HEK293 (cell line): Measurements from ENCODE around the gene FRY.

Source experiments
- BCL6B ChIP-seq: fragments of 450-650 bp; formaldehyde crosslinking; IDR thresholded peaks from 2 replicates; pipeline ENCODE4 v1.5.1; 2017; ENCODE audit warnings: missing biosample characterization, missing genetic modification characterization
- FEZF1 ChIP-seq: fragments of 450-650 bp; formaldehyde crosslinking; IDR thresholded peaks from 2 replicates; pipeline ENCODE4 v1.5.1; 2016; ENCODE audit warnings: missing biosample characterization, missing genetic modification characterization
- HOXD13 ChIP-seq: sonication (generic); formaldehyde crosslinking; IDR thresholded peaks from 2 replicates; pipeline ENCODE4 v1.8.0; 2022; ENCODE audit warnings: missing genetic modification reagents, borderline replicate concordance
- KLF9 ChIP-seq: fragments of 450-650 bp; formaldehyde crosslinking; IDR thresholded peaks from 2 replicates; pipeline ENCODE4 v1.5.1; 2016; ENCODE audit warnings: missing biosample characterization, missing genetic modification characterization, low read depth
- MYNN ChIP-seq: fragments of 450-650 bp; formaldehyde crosslinking; IDR thresholded peaks from 2 replicates; pipeline ENCODE4 v1.5.1; 2016; ENCODE audit warnings: missing biosample characterization, missing genetic modification characterization, borderline replicate concordance
- PRDM1 ChIP-seq: fragments of 450-650 bp; formaldehyde crosslinking; IDR thresholded peaks from 2 replicates; pipeline ENCODE4; 2016; ENCODE audit warnings: missing biosample characterization, missing genetic modification characterization
- REST ChIP-seq: fragments of 450-650 bp; formaldehyde crosslinking; IDR thresholded peaks from 2 replicates; pipeline ENCODE4 v1.5.1; 2016; ENCODE audit warnings: missing biosample characterization, missing genetic modification characterization
- SETDB1 ChIP-seq: IDR thresholded peaks from one replicate; pipeline ENCODE4 v1.6.1; 2017; ENCODE audit warnings: mild to moderate bottlenecking, low read length, moderate library complexity, mixed read lengths; ENCODE audit not compliant: insufficient read length
- SP2 ChIP-seq: fragments of 450-650 bp; formaldehyde crosslinking; IDR thresholded peaks from 2 replicates; pipeline ENCODE4 v1.5.1; 2016; ENCODE audit warnings: missing biosample characterization, missing genetic modification characterization
- YY1 ChIP-seq: fragments of 450-650 bp; formaldehyde crosslinking; IDR thresholded peaks from 2 replicates; pipeline ENCODE4 v1.5.1; 2018; ENCODE audit warnings: missing biosample characterization, missing genetic modification characterization
- ZBTB26 ChIP-seq: fragments of 450-650 bp; formaldehyde crosslinking; optimal IDR thresholded peaks from 2 replicates; pipeline ENCODE3; 2016; ENCODE audit warnings: missing biosample characterization, mild to moderate bottlenecking, missing genetic modification characterization
- ZBTB44 ChIP-seq: fragments of 450-650 bp; IDR thresholded peaks from 2 replicates; pipeline ENCODE4 v1.5.1; 2018; ENCODE audit warnings: missing biosample characterization, mild to moderate bottlenecking, missing genetic modification characterization
- ZFP3 ChIP-seq: fragments of 450-650 bp; formaldehyde crosslinking; IDR thresholded peaks from 2 replicates; pipeline ENCODE4 v1.5.1; 2016; ENCODE audit warnings: low read depth, missing biosample characterization, missing genetic modification characterization
- ZIC2 ChIP-seq: fragments of 450-650 bp; formaldehyde crosslinking; IDR thresholded peaks from 2 replicates; pipeline ENCODE4 v1.5.1; 2016; ENCODE audit warnings: missing biosample characterization, missing genetic modification characterization
- ZNF114 ChIP-seq: fragments of 450-650 bp; formaldehyde crosslinking; IDR thresholded peaks from 2 replicates; pipeline ENCODE4 v1.5.0; 2017; ENCODE audit warnings: missing biosample characterization, missing genetic modification characterization
- ZNF133 ChIP-seq: fragments of 450-650 bp; formaldehyde crosslinking; IDR thresholded peaks from 2 replicates; pipeline ENCODE4 v1.5.1; 2016; ENCODE audit warnings: missing biosample characterization, missing genetic modification characterization
- ZNF174 ChIP-seq: fragments of 450-650 bp; formaldehyde crosslinking; IDR thresholded peaks from 2 replicates; pipeline ENCODE4 v1.5.0; 2017; ENCODE audit warnings: missing biosample characterization, mild to moderate bottlenecking, missing genetic modification characterization
- ZNF239 ChIP-seq: fragments of 450-650 bp; formaldehyde crosslinking; IDR thresholded peaks from 2 replicates; pipeline ENCODE4 v1.5.1; 2016; ENCODE audit warnings: missing biosample characterization, missing genetic modification characterization
- ZNF26 ChIP-seq: fragments of 450-650 bp; formaldehyde crosslinking; IDR thresholded peaks from 2 replicates; pipeline ENCODE4 v1.5.1; 2016; ENCODE audit warnings: missing biosample characterization, missing genetic modification characterization
- ZNF266 ChIP-seq: fragments of 450-650 bp; formaldehyde crosslinking; IDR thresholded peaks from 2 replicates; pipeline ENCODE4 v1.5.1; 2016; ENCODE audit warnings: missing biosample characterization, missing genetic modification characterization, low read depth
- ZNF426 ChIP-seq: fragments of 450-650 bp; formaldehyde crosslinking; IDR thresholded peaks from 2 replicates; pipeline ENCODE4 v1.5.1; 2017; ENCODE audit warnings: missing biosample characterization, missing genetic modification characterization, mild to moderate bottlenecking, inconsistent platforms, moderate library complexity
- ZNF48 ChIP-seq: fragments of 450-650 bp; formaldehyde crosslinking; IDR thresholded peaks from 2 replicates; pipeline ENCODE4 v1.5.1; 2016; ENCODE audit warnings: missing biosample characterization, missing genetic modification characterization
- ZNF529 ChIP-seq: fragments of 450-650 bp; formaldehyde crosslinking; IDR thresholded peaks from 2 replicates; pipeline ENCODE4 v1.5.1; 2017; ENCODE audit warnings: missing genetic modification characterization, missing biosample characterization; ENCODE audit not compliant: insufficient replicate concordance
- ZNF561 ChIP-seq: fragments of 450-650 bp; IDR thresholded peaks from 2 replicates; pipeline ENCODE4 v1.5.1; 2018; ENCODE audit warnings: missing biosample characterization, missing genetic modification characterization, borderline replicate concordance
- ZNF571 ChIP-seq: fragments of 450-650 bp; formaldehyde crosslinking; IDR thresholded peaks from 2 replicates; pipeline ENCODE4 v1.5.0; 2017; ENCODE audit warnings: missing biosample characterization, missing genetic modification characterization
- ZNF596 ChIP-seq: fragments of 450-650 bp; IDR thresholded peaks from 2 replicates; pipeline ENCODE4 v1.5.0; 2018; ENCODE audit warnings: missing biosample characterization, mild to moderate bottlenecking, missing genetic modification characterization, moderate library complexity
- ZNF654 ChIP-seq: fragments of 450-650 bp; formaldehyde crosslinking; IDR thresholded peaks from 2 replicates; pipeline ENCODE4 v1.5.1; 2016; ENCODE audit warnings: low read depth, missing biosample characterization, missing genetic modification characterization
- ZNF76 ChIP-seq: fragments of 450-650 bp; formaldehyde crosslinking; IDR thresholded peaks from 2 replicates; pipeline ENCODE4; 2016; ENCODE audit warnings: low read depth, missing biosample characterization, missing genetic modification characterization, borderline replicate concordance
- ZNF785 ChIP-seq: fragments of 450-650 bp; formaldehyde crosslinking; IDR thresholded peaks from 2 replicates; pipeline ENCODE4 v1.5.1; 2016; ENCODE audit warnings: missing biosample characterization, missing genetic modification characterization
- ZSCAN4 ChIP-seq: fragments of 450-650 bp; formaldehyde crosslinking; IDR thresholded peaks from 2 replicates; pipeline ENCODE4 v1.5.1; 2017; ENCODE audit warnings: missing biosample characterization, missing genetic modification characterization

FRY gene

GRCh38 chr13:32315238-32316027 is 283.9 kb downstream of the FRY start, which contains the start of the genes BRCA2 and ZAR1L (continued):
- TF ChIP-seq ZSCAN4 (tag by site-specific recombination) (peak; percentile 17; the same call in 1 of the 2 replicates), ZNF26 (tag by site-specific recombination) (no peak), ZNF529 (tag by site-specific recombination) (no peak), ZIC2 (tag by site-specific recombination) (no peak; the same call in 1 of the 2 replicates), REST (tag by site-specific recombination) (0 out of 2 replicates have a peak, but pooled peaks have one; percentile 12), FEZF1 (peak; percentile 33; the same call in 1 of the 2 replicates), ZNF561 (tag by site-specific recombination) (peak; percentile 35; the same call in 1 of the 2 replicates), ZNF426 (tag by site-specific recombination) (no peak), ZNF239 (no peak), ZNF266 (tag by site-specific recombination) (no peak), ZNF76 (tag by site-specific recombination) (no peak; the same call in 1 of the 2 replicates), YY1 (tag by site-specific recombination) (no peak), ZBTB44 (tag by site-specific recombination) (no peak), ZFP3 (tag by site-specific recombination) (no peak), SETDB1 (no peak), ZNF571 (tag by site-specific recombination) (no peak), PRDM1 (tag by site-specific recombination) (no peak), ZNF654 (tag by site-specific recombination) (no peak), ZNF114 (tag by site-specific recombination) (no peak), ZNF174 (tag by site-specific recombination) (no peak), ZNF785 (tag by site-specific recombination) (no peak), ZNF133 (tag by site-specific recombination) (no peak), KLF9 (tag by site-specific recombination) (peak; percentile 83), ZBTB26 (tag by site-specific recombination) (peak; percentile 86), ZNF596 (tag by site-specific recombination) (no peak), HOXD13 (CRISPR knock-in tag) (no peak), BCL6B (tag by site-specific recombination) (peak; percentile 66; the same call in 1 of the 2 replicates), ZNF48 (tag by site-specific recombination) (no peak), SP2 (peak; percentile 69), MYNN (tag by site-specific recombination) (no peak)
